Nephron progenitor cell (in vitro differentiated cells): ENCODE data around the gene DCAF4L1.

ENCODE experiments used
- DNase-seq: peaks from one replicate; pipeline ENCODE4 v3.0.0; 2021
- H3K27ac Mint-ChIP-seq: 2 replicates; pipeline ENCODE4 v1.8.0; 2021; ENCODE audit warnings: mild to moderate bottlenecking, moderate library complexity, mixed read lengths
- H3K27me3 Mint-ChIP-seq: 2 replicates; pipeline ENCODE4 v1.8.0; 2021; ENCODE audit warnings: mild to moderate bottlenecking, low read depth, mixed read lengths; ENCODE audit not compliant: poor library complexity
- H3K36me3 Mint-ChIP-seq: 2 replicates; pipeline ENCODE4 v1.8.0; 2021; ENCODE audit warnings: low read depth, mixed read lengths
- H3K4me1 Mint-ChIP-seq: 2 replicates; pipeline ENCODE4 v1.8.0; 2021; ENCODE audit warnings: mixed read lengths
- H3K4me3 Mint-ChIP-seq: 2 replicates; pipeline ENCODE4 v1.8.0; 2021; ENCODE audit warnings: mild to moderate bottlenecking, moderate library complexity, mixed read lengths
- H3K9me3 Mint-ChIP-seq: 2 replicates; pipeline ENCODE4 v1.8.0; 2021; ENCODE audit warnings: mild to moderate bottlenecking, moderate library complexity, mixed read lengths
- TF ChIP-seq, protein P1 (sequence below): fragments of 200-600 bp; sonication (generic); IDR thresholded peaks from 2 replicates; pipeline ENCODE4 v1.5.0; 2021; ENCODE audit warnings: antibody characterized with exemption

DCAF4L1 gene

DNA sequence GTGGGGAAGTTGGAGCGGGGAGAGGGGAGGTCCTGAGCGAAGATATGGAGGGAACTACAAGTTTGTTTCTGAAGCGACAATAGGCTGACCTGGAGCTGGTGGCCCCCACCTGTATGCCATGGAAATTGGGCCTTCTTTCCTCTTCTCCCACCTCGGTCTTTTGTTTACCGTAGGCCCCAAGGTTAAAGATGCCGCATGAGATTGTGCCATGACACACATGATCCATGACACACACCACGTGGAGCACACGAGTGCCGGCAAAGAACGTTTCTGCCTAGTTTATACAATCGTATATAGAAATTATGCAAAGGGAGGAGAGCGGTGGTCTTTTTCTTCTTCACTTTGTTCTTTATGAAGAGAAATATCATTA is 45.9 kb upstream of the DCAF4L1 start:
- peaks cover 4% of the 10 kb centered on the region for H3K9me3 Mint-ChIP-seq

DNA sequence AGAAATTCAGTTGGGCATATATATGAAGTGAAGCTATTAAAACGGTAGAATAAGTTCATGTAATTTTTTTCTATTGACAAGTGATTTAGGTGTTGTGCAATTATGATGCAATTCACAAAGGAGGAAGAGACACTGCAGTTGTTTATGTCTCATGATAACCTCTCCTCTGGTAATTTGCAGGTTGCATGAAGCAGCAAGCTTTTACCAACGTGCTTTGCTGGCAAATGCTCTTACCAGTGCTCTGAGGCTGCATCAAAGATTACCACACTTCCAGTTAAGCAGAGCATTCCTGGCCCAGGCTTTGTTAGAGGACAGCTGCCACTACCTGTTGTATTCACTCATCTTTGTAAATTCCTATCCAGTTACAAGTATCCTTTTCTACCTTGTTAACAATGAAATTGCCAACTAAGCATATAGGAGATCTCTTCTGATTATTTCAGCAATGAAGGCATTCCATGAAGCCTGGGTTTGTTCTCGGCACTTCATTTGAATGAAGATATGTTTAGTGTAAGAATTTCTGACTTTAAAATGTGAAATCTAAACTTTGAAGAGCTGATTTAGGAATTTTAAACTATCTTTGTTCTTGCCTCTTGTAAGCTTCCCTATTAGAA is 42.4 kb upstream of the DCAF4L1 start:
- no peak overlapping the region for H3K27ac Mint-ChIP-seq
- peaks cover 4% of the 10 kb centered on the region for H3K9me3 Mint-ChIP-seq
- peaks cover 4% of the 10 kb centered on the region for H3K27me3 Mint-ChIP-seq
- H3K4me1 Mint-ChIP-seq: peaks cover 36% of the 10 kb centered on the region
- TF ChIP-seq, protein P1, sequence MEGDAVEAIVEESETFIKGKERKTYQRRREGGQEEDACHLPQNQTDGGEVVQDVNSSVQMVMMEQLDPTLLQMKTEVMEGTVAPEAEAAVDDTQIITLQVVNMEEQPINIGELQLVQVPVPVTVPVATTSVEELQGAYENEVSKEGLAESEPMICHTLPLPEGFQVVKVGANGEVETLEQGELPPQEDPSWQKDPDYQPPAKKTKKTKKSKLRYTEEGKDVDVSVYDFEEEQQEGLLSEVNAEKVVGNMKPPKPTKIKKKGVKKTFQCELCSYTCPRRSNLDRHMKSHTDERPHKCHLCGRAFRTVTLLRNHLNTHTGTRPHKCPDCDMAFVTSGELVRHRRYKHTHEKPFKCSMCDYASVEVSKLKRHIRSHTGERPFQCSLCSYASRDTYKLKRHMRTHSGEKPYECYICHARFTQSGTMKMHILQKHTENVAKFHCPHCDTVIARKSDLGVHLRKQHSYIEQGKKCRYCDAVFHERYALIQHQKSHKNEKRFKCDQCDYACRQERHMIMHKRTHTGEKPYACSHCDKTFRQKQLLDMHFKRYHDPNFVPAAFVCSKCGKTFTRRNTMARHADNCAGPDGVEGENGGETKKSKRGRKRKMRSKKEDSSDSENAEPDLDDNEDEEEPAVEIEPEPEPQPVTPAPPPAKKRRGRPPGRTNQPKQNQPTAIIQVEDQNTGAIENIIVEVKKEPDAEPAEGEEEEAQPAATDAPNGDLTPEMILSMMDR: no peak
- H3K4me3 Mint-ChIP-seq: no peak overlapping the region
- peaks cover 41% of the 10 kb centered on the region for H3K36me3 Mint-ChIP-seq
- no peak for DNase-seq

More for the DNA sequence above, 45.9 kb upstream of the DCAF4L1 start:
- no peak for DNase-seq
- H3K27me3 Mint-ChIP-seq: peaks cover 20% of the 10 kb centered on the region
- TF ChIP-seq, protein P1: no peak
- peaks cover 23% of the 10 kb centered on the region for H3K36me3 Mint-ChIP-seq
- H3K27ac Mint-ChIP-seq: peak overlapping the region; percentile 98
- H3K4me3 Mint-ChIP-seq: peak overlapping the region; percentile 98
- peaks cover 36% of the 10 kb centered on the region for H3K4me1 Mint-ChIP-seq

DNA sequence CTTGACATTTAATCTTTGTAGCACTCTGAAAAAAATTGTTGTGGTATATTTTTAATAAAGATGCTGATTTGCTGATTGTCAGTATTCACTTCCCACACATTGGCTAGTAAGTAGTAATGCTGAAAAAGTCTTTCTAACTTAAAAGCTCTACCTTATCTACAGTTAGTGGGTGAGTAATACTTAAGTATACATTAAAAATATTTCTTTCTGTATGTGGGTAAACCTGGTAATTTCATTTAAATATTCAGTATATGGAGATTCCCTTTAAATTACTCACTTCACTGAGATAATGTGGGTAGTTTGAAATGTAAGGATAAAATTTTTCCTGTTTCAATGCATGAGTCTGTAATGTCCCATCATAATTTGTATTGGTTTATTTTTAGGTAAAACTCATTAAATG is 40.7 kb upstream of the DCAF4L1 start:
- peaks cover 53% of the 10 kb centered on the region for H3K36me3 Mint-ChIP-seq

DNA sequence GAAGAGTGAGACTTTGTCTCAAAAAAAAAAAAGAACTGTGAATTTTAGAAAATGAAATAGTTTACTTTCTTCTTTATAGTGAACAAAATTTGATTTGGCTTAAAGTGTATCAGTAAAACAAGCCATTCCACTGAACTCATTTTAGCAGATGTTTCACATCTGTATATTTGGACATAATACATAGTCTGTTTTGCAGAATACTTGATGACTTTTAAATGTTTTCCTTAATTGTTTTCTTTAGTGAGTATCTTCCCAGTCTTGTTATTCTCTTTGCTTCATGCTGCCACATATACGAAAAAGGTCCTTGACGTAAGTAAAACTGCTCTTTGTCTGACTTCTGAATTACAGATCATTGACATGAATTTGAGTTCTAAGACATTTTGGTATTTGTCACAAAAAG is 38.0 kb upstream of the DCAF4L1 start:
- Mint-ChIP-seq H3K27ac (no peak overlapping the region), H3K4me1 (no peaks in the 10 kb centered on the region), H3K27me3 (no peaks in the 10 kb centered on the region), H3K9me3 (no peaks in the 10 kb centered on the region), H3K36me3 (peaks cover 59% of the 10 kb centered on the region), H3K4me3 (no peak overlapping the region)
- TF ChIP-seq, protein P1: no peak
- DNase-seq: no peak

More for the DNA sequence above, 40.7 kb upstream of the DCAF4L1 start:
- no peaks in the 10 kb centered on the region for H3K27me3 Mint-ChIP-seq
- H3K27ac Mint-ChIP-seq: no peak overlapping the region
- peaks cover 24% of the 10 kb centered on the region for H3K4me1 Mint-ChIP-seq
- DNase-seq: no peak
- H3K4me3 Mint-ChIP-seq: no peak overlapping the region
- TF ChIP-seq, protein P1: no peak
- no peaks in the 10 kb centered on the region for H3K9me3 Mint-ChIP-seq

DNA sequence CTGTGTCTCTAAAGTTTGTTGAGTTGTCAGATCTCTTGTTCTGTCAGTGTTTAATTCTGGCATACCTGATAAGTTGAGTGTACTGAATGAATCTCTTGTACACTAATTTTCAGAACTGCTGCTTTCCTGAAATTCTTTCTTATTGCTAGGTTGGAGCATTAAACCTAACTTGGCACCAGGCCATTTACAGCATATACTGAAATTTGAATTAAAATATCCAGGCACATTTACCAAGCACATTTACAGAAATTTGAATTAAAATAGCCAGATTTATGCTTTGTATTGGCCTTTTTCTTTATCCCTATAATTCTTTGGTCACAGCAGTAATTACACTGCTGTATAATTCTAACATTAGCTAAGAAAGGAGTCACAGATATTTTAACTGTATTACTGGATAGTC is 37.5 kb upstream of the DCAF4L1 start:
- no peaks in the 10 kb centered on the region for H3K27me3 Mint-ChIP-seq
- no peaks in the 10 kb centered on the region for H3K4me1 Mint-ChIP-seq
- H3K9me3 Mint-ChIP-seq: no peaks in the 10 kb centered on the region
- TF ChIP-seq, protein P1: no peak
- no peak overlapping the region for H3K4me3 Mint-ChIP-seq
- peaks cover 56% of the 10 kb centered on the region for H3K36me3 Mint-ChIP-seq
- DNase-seq: no peak
- no peak overlapping the region for H3K27ac Mint-ChIP-seq

DNA sequence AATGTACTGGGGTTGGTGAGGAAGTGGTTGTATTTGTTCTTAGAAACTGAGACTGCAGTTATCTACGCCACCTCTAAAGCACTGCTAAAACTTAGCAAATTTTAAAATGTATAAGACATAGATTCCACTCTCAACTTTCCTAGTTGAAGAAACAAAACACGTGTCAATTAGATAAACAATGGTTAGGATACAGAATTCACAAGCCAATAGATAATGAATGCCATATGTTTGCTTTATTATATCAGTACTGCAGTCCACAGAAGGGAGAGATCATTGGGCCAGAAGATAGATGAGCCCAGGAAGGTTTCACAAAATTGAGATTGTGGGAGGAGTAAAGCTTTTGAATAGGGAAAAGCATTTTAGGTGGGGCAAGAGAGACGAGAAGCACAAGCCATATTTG is 32.0 kb upstream of the DCAF4L1 start:
- no peaks in the 10 kb centered on the region for H3K9me3 Mint-ChIP-seq
- no peaks in the 10 kb centered on the region for H3K27me3 Mint-ChIP-seq
- no peak for DNase-seq
- H3K36me3 Mint-ChIP-seq: peaks cover 41% of the 10 kb centered on the region
- TF ChIP-seq, protein P1: no peak
- H3K27ac Mint-ChIP-seq: no peak overlapping the region
- H3K4me3 Mint-ChIP-seq: no peak overlapping the region
- no peaks in the 10 kb centered on the region for H3K4me1 Mint-ChIP-seq
